Measurements from ENCODE around the gene EVI2B. TPM values are rescaled to one million over a fixed set of nuclear protein-coding genes. Genes with fewer than 3 reads are reported as not detected.
A peak's percentile ranks its signal among the peaks of the same experiment; 100 is the strongest.

Gene EVI2B
- total and polyA plus RNA-seq, 2 of the 4 experiments (the other 2 are of a cell fraction): under 0.01 to 0.17 TPM

GRCh38 chr17:31318298-31318801, 4.5 kb upstream of the EVI2B start:
- Histone ChIP-seq H3K36me3 (ENCODE audit: control insufficient read depth, insufficient read depth, low read length) (no peaks in the 10 kb centered on the region), H3K4ac (ENCODE audit: low read depth, low read length) (peak overlapping the region; percentile 49; the same call in 1 of the 2 replicates), H4K5ac (ENCODE audit: low read depth, low read length) (no peak overlapping the region), H3K18ac (ENCODE audit: low read depth, low read length) (no peak overlapping the region), H2AFZ (replicated peaks; ENCODE audit: low read length, poor library complexity) (no peak overlapping the region), H4K20me1 (ENCODE audit: insufficient read depth, low read length) (no peaks in the 10 kb centered on the region; the same call in 1 of the 2 replicates), H3K14ac (replicated peaks; ENCODE audit: low read depth, low read length) (no peak overlapping the region; the same call in 1 of the 2 replicates), H4K91ac (ENCODE audit: insufficient read depth, low read depth, low read length) (no peak overlapping the region), H3K9ac (ENCODE audit: low read depth, low read length) (no peak overlapping the region), H4K8ac (ENCODE audit: low read depth in 2 of 2, low read length in 2 of 2) (peak overlapping the region in 1 of 2 experiments; percentile 40; a peak in 1 of 4 replicates), H2BK120ac (ENCODE audit: low read depth, low read length) (peak overlapping the region; percentile 16; the same call in 1 of the 2 replicates), H2BK20ac (ENCODE audit: low read depth, low read length) (no peak overlapping the region), H3K4me3 (ENCODE audit: insufficient read depth, low read depth, low read length) (no peak overlapping the region), H3K79me1 (ENCODE audit: low read depth in 1 of 2, low read length in 2 of 2) (peaks cover 8 to 36% of the 10 kb centered on the region in 2 experiments; a peak in 3 of 4 replicates), H3K23ac (ENCODE audit: low read depth, low read length) (no peak overlapping the region), H3K9me1 (ENCODE audit: insufficient read depth, low read length) (no peaks in the 10 kb centered on the region), H3K56ac (ENCODE audit: extremely low read depth, insufficient read depth, low read length) (no peak overlapping the region), H3K27ac (ENCODE audit: insufficient read depth, low read length) (no peak overlapping the region), H2AK9ac (replicated peaks; ENCODE audit: low read depth, low read length, poor library complexity) (no peak overlapping the region), H3K9me3 (ENCODE audit: control insufficient read depth, insufficient read depth, low read length) (no peaks in the 10 kb centered on the region), H2BK5ac (ENCODE audit: low read depth, low read length, poor library complexity, severe bottlenecking) (no peak overlapping the region), H3K27me3 (ENCODE audit: control insufficient read depth, insufficient read depth, low read length) (no peaks in the 10 kb centered on the region), H3K4me1 (ENCODE audit: control insufficient read depth, insufficient read depth, low read length) (peaks cover 6% of the 10 kb centered on the region), H2AK5ac (ENCODE audit: low read depth, low read length) (no peak overlapping the region), H3K4me2 (ENCODE audit: low read depth, low read length) (no peak overlapping the region; the same call in 1 of the 2 replicates), H2BK15ac (ENCODE audit: low read depth, low read length) (0 out of 3 replicates have a peak overlapping the region, but pooled peaks have one; percentile 14)
- intact Hi-C loops (cut with micrococcal nuclease): no loop called here
- BruUV-seq (replicated peaks): no TSS peak
- CTCF ChIA-PET: interaction anchor here (0.6 kb wide), 1 partner anchor 50 kb away, joined by 3 read pairs; no protein-coding TSS in a partner anchor
- DNase-seq (peak; percentile 85), ATAC-seq (ENCODE audit: low read depth) (peak; percentile 74)
- POLR2A ChIA-PET (ENCODE audit: unreplicated experiment): no interaction called here
- dilution Hi-C loops (cut with HindIII; ENCODE audit: low sequenced_read_pairs, unreplicated experiment): no loop called here
- 43% methylated on average over 5 of the region's 8 CpGs; no CpG with 5 or more reads in 1 of the 2 experiments for WGBS, 2 experiments (ENCODE audit: extremely low coverage in 2 of 2, insufficient read length in 1 of 2)
- in situ Hi-C loops (cut with MboI; ENCODE audit: low sequenced_read_pairs): no loop called here
- no peak for TF ChIP-seq POLR2A (IDR thresholded peaks at IDR 0.05; ENCODE audit: low read depth, low read length)
- TF ChIP-seq CEBPB (IDR thresholded peaks at IDR 0.05; ENCODE audit: low read depth, low read length): peak; percentile 93
